HG03095 (cell line): Measurements from ENCODE around the gene TUBA1C.
"Not testable (repeated sequence)": the region's sequence is repeated elsewhere in the genome, so short reads cannot be mapped to it uniquely, and the experiment has no call there.

Experiments used
- ATAC-seq: cut with Tn5 transposase; IDR thresholded peaks from one replicate; pipeline ENCODE4 v1.9.1; 2021; ENCODE audit warnings: moderate library complexity; ENCODE audit not compliant: unreplicated experiment

The TUBA1C gene

GRCh38 chr12:49305762-49306510 is 41.1 kb downstream of the TUBA1C start:
- ATAC-seq: no peak

DNA sequence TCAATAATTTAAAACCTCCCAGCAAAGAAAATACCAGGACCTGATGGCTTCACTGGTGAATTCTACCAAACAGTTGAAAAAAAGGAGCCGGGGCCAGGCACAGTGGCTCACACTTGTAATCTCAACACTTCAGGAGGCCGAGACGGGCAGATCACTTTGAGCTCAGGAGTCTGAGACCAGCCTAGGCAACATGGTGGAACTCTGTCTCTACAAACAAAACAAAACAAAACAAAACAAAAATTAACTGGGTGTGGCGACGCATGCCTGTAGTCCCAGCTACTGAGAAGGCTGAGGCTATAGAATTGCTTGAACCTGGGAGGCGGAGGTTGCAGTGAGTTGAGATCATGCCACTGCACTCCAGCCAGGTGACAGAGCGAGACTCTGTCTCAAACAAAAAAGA is 44.5 kb downstream of the TUBA1C start:
- ATAC-seq: no peak

- ATAC-seq: not testable (repeated sequence)
These were observed 45.6 kb downstream of the TUBA1C start for GRCh38 chr12:49310451-49311000.

DNA sequence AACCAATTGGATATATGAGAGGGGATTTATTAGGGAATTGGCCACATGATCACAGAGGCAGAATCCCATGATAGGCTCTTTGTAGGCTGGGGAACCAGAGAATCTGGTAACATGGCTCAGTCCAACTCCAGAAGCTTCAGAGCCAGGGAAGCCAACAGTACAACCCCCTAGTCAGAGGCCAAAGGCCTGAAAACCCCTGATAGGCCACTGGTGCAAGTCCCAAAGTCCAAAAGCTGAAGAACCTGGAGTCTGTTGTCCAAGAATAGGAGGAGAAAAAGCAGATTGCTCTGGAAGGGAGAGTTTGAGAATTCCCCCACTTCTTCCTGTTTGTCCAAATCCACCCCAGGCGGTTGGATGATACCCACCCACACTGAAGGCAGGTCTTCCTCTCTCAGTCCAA is 49.9 kb downstream of the TUBA1C start:
- ATAC-seq: no peak

DNA sequence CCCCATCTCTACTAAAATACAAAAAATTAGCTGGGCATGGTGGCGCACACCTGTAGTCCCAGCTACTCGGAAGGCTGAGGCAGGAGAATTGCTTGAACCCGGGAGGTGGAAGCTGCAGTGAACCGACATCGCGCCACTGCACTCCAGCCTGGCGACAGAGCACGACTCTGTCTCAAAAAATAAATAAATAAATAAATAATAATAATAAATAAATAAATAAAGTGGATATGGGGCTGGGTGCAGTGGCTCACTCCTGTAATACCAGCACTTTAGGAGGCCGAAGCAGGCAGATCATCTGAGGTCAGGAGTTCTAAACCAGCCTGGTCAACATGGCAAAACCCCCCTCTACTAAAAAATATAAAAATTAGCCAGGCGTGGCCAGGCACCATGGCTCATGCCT is 52.2 kb downstream of the TUBA1C start:
- ATAC-seq: not testable (repeated sequence)

DNA sequence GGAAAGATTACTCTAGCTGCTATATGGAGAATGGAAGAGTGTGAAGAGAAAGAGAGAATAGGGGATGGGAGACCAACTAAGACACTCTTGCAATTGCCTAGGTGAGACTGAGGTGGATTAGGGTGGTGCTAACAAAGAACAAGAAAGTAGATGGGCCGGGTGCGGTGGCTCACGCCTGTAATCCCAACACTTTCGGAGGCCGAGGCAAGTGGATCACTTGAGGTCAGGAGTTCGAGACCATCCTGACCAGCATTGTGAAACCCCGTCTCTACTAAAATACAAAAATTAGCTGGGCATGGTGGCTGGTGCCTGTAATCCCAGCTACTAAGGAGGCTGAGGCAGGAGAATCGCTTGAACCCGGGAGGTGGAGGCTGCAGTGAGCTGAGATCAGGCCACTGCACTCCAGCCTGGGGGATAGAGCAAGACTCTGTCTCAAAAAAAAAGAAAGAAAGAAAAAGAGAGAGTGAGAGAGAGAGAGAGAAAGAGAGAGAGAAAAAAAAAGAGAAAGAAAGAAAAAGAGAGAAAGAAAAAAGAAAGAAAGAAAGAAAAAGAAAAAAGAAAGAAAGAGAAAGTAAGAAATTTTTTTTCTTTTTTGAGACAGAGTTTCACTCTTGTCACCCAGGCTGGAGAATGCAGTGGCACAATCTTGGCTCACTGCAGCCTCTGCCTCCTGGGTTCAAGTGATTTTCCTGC is 55.7 kb downstream of the TUBA1C start:
- ATAC-seq: not testable (repeated sequence)

DNA sequence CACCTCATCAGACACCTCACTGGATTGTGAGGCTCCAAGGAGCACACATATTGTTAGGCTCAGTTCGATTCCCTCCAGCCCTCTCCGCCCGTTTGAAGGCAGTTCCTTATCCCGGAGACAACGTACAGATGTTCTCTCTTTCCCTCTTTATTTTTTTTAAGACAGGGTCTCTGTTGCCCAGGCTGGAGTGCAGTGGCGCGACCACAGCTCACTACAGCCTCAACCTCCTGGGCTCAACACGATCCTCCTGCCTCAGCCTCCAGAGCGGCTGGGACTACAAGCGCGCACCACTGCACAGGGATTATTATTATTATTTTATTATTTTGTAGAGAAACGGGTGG is 57.5 kb downstream of the TUBA1C start:
- ATAC-seq: no peak

DNA sequence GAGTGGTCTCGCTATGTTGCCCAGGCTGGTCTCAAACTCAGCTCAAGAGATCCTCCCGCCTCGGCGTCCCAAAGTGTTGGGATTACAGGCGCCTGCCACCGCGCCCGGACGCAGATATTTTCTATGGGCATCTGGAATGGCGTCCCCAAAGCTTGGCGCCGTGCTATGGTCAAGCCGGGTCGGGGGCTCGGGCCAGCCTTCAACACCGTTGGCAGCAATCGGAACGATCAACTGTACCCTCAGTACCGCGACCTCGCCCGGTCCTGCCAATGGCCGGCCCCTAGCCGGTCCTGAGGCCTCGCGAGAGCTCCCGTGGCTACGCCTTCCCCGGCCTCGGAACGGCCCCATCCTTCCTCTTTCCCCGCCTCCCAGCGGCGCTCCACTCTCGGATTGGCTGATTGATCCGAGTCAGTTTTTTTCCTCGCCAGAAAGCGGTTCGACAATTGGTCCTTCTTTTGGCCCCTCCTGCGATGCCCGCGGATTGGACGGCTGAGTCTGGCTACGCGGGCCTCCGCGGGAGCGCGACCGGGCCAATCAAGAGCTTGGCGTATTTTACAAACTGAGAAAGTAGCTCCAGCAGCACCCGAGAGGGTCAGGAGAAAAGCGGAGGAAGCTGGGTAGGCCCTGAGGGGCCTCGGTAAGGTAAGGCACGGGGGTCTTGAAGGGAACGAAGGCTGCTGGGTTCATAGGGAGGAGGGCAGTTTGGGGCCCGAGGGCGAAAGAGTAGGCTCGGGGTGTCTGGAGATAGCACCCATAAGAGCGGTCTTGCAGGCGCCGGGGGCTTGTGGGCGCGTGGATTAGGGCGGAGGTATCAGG is 58.0 kb downstream of the TUBA1C start, which contains the start of gene TROAP:
Gene TROAP (plus strand): TSS at position 548 of the 816 bp plus-strand sequence. CDS start 354 bp downstream, outside the sequence.
- ATAC-seq: peak; percentile 94

DNA sequence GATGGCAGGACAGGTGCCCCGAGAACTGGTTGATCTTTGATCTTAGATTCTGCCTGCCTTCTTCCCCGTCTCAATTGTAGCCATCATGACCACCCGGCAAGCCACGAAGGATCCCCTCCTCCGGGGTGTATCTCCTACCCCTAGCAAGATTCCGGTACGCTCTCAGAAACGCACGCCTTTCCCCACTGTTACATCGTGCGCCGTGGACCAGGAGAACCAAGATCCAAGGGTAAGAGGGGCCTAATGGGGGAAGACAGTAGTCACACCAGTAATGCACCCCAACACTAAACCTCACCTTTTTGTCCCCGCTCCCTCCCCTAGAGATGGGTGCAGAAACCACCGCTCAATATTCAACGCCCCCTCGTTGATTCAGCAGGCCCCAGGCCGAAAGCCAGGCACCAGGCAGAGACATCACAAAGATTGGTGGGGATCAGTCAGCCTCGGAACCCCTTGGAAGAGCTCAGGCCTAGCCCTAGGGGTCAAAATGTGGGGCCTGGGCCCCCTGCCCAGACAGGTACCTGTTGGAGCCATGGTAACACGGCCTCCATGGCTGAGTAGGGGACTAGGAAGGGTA is 58.7 kb downstream of the TUBA1C start:
- ATAC-seq: no peak
